GM21360 (cell line): ENCODE data around the gene RNF41.

Experiments used
- ATAC-seq: cut with Tn5 transposase; IDR thresholded peaks from one replicate; pipeline ENCODE4 v1.9.1; 2021; ENCODE audit warnings: mild to moderate bottlenecking, moderate library complexity; ENCODE audit not compliant: unreplicated experiment

Gene RNF41

GRCh38 chr12:56154818-56155217 is 66.9 kb downstream of the RNF41 start:
- ATAC-seq: no peak

GRCh38 chr12:56154246-56154771 is 67.4 kb downstream of the RNF41 start:
- no peak for ATAC-seq

DNA sequence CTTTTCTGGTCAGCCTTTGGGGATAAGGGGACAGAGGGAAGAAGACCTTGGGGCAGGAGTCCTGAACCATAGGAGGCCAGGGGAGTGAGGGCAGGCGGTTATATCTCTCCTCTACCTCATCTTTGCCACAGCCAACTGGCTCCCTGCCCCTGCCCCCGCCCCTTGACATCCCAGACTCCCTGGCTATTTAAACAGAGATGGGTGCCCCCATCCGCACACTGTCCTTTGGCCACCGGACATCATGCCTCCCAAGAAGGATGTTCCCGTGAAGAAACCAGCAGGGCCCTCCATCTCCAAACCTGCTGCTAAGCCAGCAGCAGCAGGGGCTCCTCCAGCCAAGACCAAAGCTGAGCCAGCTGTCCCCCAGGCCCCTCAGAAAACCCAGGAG is 68.0 kb downstream of the RNF41 start:
- no peak for ATAC-seq

- ATAC-seq: no peak
Measured at GRCh38 chr12:56152756-56153677, 68.7 kb downstream of the RNF41 start.
